SW480 (cell line): Measurements from ENCODE around the gene PPP1R3G.
"Not testable (repeated sequence)": the region's sequence is repeated elsewhere in the genome, so short reads cannot be mapped to it uniquely, and the experiment has no call there.

Experiments
- DNase-seq: peaks from one replicate; pipeline ENCODE4 v3.0.0-alpha.2; 2016; ENCODE audit warnings: low spot score

The PPP1R3G gene

DNA sequence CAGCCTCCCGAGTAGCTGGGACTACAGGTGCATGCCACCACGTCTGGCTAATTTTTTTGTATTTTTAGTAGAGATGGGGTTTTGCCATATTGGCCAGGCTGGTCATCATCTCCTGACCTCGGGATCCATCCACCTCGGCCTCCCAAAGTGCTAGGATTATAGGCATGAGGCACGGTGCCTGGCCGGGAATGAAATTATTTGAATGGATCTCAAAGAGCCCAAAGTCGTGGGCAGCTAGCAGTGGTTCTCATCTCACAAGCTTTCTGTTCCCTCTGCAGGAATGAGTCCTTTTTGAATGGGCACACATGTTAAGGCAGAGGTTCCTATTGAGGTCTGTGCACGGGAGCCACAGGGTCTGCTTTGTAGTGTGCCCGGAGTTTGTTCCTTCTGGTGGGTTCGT lies 34.9 kb downstream of the PPP1R3G start:
- DNase-seq = no peak

GRCh38 chr6:5120543-5120942 lies 35.4 kb downstream of the PPP1R3G start:
- DNase-seq = not testable (repeated sequence)

DNA sequence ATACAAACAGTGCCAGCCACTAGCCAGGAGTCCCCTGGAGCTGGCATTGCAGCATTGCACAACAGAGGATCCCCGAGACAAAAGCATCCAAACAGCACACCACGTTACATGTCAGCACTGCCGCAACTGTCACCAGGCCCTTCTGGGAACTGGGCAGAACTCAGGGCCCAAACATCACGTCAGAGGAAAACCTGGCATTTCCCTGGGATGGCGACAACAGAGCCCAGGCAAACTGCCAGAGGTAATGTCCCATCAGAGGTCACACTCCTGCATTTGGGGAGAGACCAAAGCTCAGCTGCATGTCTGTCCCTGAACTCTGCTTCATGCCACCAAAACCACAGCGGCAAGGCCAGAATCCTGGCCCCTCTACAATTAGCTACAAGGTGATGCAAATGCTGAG lies 36.3 kb downstream of the PPP1R3G start:
- no peak for DNase-seq

DNA sequence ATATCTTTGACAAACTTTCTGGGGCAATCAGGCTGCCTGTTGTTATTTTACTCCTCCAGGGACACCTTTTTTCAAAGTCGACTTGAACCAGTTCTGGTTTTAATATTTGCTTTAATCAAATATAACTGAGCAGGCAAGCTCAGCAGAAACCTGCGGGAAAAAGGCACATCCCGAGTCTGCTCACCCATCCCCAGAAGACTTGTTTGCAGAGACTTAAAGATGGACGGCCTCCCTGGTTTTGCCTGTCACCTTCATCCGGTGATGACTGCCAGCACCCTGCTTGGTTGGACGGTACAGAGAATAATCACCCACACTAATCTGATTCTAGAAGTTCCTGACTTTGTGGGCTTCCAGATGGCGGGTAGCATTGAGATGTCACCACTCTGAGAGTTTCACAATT lies 36.8 kb downstream of the PPP1R3G start:
- DNase-seq = no peak

- DNase-seq = no peak
Observed at GRCh38 chr6:5122504-5123112, 37.5 kb downstream of the PPP1R3G start.

DNA sequence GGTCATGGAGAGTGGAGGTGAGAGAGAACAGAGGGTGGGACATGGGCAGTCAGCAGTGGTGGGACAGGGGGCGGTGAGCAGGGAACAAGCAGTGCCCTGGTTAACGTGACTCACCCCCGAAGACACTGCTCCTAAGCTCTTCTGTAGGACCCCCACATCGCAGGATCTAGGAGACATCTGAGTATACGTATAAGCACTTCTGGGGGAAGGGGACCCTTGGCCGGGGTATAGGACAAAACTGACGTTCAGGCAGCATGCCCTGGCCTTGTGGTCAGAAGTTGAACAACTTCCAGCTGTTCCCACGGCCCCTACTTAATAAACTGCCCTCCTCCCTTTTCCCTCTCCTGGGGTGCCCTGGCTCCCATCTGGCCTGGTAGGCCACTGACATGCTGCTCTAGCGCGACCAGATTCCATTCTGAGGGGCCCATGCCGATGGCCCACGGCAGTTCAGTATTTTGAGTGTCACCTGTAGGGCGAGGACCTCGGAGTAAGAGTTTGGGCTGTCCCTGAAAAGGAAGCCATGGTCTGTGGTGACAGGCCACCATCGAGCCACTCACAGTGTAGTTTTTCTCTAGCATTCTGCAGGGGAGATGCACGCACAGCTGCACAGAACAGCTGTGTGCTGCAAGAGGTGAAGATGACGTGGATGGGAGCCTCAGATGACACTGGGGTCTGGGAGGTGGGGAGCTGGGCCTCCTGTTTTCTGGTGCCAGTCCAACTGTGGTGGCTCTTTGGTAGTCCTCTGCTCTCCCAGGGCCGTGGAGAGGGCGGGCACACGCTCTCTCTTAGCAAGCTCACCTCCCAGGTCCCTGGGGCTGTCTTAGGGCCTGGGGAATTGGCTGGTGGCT lies 38.4 kb downstream of the PPP1R3G start:
- no peak for DNase-seq

DNA sequence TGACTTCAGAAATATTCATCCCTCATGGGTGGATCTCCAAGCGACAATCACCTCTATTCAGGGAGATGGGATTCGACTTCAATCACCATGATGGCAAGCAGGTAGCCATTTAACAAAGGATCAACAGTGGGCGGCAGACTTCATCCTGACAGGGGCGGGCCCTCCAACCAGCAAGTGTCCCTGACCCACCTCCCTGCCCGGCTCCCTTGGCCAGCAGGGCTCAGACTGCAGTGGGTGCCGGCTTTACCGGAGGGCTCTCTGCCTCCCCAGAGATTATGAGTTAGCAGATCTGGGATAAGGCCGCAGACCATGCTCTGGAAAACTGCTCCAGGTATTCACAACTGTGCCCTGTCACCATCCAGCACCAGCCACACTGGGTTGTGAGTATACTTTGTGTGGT lies 39.4 kb downstream of the PPP1R3G start:
- DNase-seq = no peak

DNA sequence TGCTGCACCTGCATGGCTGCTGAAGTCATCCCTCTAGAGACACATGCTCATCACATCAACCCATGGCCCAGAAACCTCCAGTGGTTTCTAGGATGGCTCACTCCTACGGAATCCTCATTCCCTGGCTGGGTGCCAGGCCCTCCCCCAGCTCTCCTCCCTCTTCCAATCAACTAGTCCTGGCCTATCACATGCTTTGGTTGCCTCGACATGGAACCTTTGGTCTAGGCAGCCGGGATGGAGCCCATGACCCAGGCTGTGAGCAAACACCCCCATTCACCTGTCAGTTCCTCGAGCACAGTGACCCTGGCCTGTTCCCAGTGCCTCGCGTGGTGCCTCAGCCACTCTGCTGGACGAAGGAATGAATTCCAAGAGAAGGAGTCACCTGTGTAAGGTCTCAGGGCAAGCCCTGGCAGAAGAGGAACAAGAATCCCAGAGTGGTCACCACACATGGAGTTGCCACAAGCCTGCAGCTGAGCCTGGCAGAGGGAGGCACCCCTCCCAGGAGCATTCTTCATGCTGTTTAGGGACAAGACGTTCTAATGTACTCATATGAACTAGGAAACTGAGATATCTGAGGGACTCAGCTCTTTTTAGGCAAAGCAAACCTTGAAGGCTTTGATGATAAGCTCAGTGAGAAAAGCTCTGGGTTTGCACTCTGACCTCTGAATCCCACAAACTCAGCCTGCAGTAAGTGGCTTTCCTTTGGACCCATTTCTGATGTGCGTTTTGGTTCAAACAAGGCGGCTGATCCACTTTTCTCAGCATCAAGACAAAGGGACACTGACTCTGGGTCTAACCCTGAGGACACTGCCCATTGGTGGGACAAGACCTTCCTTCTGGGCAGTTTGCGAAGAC lies 40.2 kb downstream of the PPP1R3G start:
- peak; percentile 23 for DNase-seq

- DNase-seq = no peak
Observed at GRCh38 chr6:5126214-5126613, 41.1 kb downstream of the PPP1R3G start.

GRCh38 chr6:5127106-5127687 lies 42.1 kb downstream of the PPP1R3G start:
- no peak for DNase-seq

- no peak for DNase-seq
Observed at GRCh38 chr6:5128351-5128750, 43.2 kb downstream of the PPP1R3G start.

DNA sequence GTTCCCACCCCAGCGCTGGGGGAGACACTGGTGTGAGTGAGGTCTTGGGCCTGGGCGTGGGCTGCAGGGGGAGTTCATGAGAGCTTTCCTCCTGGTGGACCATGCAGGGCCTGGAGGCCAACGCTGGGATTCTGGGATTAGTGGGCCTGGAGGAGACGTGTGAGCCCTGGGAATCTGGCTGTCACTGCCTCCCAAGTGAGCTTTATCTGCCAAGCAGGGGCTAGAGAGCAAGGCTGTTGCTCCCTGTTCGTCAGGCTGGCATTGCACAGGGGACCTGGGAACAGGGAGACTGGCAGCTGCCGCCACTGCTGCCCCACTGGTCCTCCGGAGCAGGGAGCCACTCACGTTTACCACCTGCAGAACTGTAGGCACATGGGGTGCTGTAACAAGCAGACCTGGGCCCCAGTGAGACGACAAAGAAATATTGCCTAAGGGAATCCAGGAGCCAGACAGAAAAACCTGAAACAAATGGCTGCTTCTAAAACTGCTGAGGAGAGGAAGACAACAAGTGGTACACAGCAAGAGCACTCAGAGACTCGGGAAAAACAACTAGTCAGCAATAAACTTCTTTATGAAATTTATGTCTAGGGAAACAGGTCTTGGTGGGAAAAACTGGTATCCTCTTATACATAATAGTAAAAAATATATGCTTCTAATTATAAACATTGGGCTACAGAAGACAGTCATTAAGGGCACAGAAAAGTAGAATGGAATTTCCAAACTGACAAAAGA lies 45.2 kb downstream of the PPP1R3G start:
- DNase-seq = no peak

- no peak for DNase-seq
Observed at GRCh38 chr6:5132731-5133130, 47.6 kb downstream of the PPP1R3G start.

GRCh38 chr6:5133943-5134342 lies 48.8 kb downstream of the PPP1R3G start:
- DNase-seq = no peak

GRCh38 chr6:5135788-5136376 lies 50.7 kb downstream of the PPP1R3G start:
- DNase-seq = peak; percentile 18

GRCh38 chr6:5136851-5137250 lies 51.7 kb downstream of the PPP1R3G start:
- DNase-seq = no peak
